HepG2 (cell line): ENCODE results near the gene HOXA9. TPM values are rescaled to one million over a fixed set of nuclear protein-coding genes. Genes with fewer than 3 reads are reported as not detected.

Experiments
- ATAC-seq: fragments of 200-7000 bp; cut with Tn5 transposase; 3 replicates; pipeline ENCODE4 v1.9.1; 2020; ENCODE audit warnings: mild to moderate bottlenecking, moderate library complexity
- BruUV-seq: library from RNA; stranded (reverse); fragments of 400-500 nt; replicated peaks from 2 replicates; lab custom pipeline; 2021; lab: Mats Ljungman, UMichigan
- CTCF ChIA-PET: fragments of 300-600 bp; formaldehyde crosslinking; extraction: SDS; loops from one replicate; lab custom pipeline; 2021; ENCODE audit warnings: low total read pairs, inconsistent platforms, low intra/inter-chr PET ratio; lab: Yijun Ruan, JAX
- POLR2A ChIA-PET: fragments of 350-600 bp; sonication (Branson Sonifier 250); formaldehyde crosslinking; loops from one replicate; lab custom pipeline; 2020; ENCODE audit warnings: antibody characterized with exemption, inconsistent platforms; lab: Yijun Ruan, JAX
- DNase-seq: peaks from one replicate; pipeline ENCODE4 v3.0.0-alpha.2; 2015; ENCODE audit warnings: low spot score
- FAIRE-seq: peaks from 3 replicates; lab custom pipeline; 2011; peaks lifted over from hg19 to GRCh38; lab: Jason Lieb, UNC
- H2AFZ ChIP-seq: one replicate; pipeline ENCODE4 v1.6.1; 2011; ENCODE audit warnings: low read length, inconsistent platforms
- H3K27ac ChIP-seq: fragments of 300-600 bp; 3 replicates; pipeline ENCODE4 v1.8.0; 2011; ENCODE audit warnings: mixed run types, mild to moderate bottlenecking, mixed read lengths, low read length, inconsistent platforms; ENCODE audit not compliant: insufficient read depth; ENCODE audit errors: extremely low read length
- H3K27me3 ChIP-seq, 2 experiments: fragments of 200-600 bp in 1 of 2; 2 replicates in 1 of 2; 3 replicates in 1 of 2; pipeline versions ENCODE4 v1.6.0 to v1.8.0; 2011; ENCODE audit warnings: low read length in 2 of 2, mild to moderate bottlenecking in 2 of 2, moderate library complexity in 2 of 2, inconsistent platforms in 1 of 2; ENCODE audit not compliant: insufficient read depth in 2 of 2, control insufficient read depth in 1 of 2
- H3K36me3 ChIP-seq, 2 experiments: fragments of 200-600 bp in 1 of 2; replicated peaks in 1 of 2; 2 replicates in 1 of 2; 3 replicates in 1 of 2; pipeline versions ENCODE4 v1.5.1 to v1.8.0; 2011; ENCODE audit warnings: low read length in 2 of 2, inconsistent platforms in 1 of 2; ENCODE audit not compliant: insufficient read depth in 2 of 2, control insufficient read depth in 1 of 2
- H3K4me1 ChIP-seq: 2 replicates; pipeline ENCODE4 v1.5.1; 2012; ENCODE audit warnings: low read length, inconsistent platforms; ENCODE audit not compliant: insufficient read depth
- H3K4me2 ChIP-seq: 2 replicates; pipeline ENCODE4 v1.6.0; 2011; ENCODE audit warnings: low read depth, low read length, inconsistent platforms
- H3K4me3 ChIP-seq, 3 experiments: fragments of 200-600 bp in 1 of 3; sonication (generic), shearing (Covaris generic) in 1 of 3; replicated peaks in 1 of 3; 2 replicates each; pipeline ENCODE4 v1.5.1; 2011 to 2016; ENCODE audit warnings: low read length in 3 of 3, inconsistent platforms in 2 of 3, low read depth in 2 of 3, mild to moderate bottlenecking in 2 of 3, control low read depth in 1 of 3, mixed read lengths in 1 of 3; ENCODE audit not compliant: insufficient read depth in 1 of 3
- H3K79me2 ChIP-seq: one replicate; pipeline ENCODE4 v1.6.1; 2011; ENCODE audit warnings: low read length, inconsistent platforms; ENCODE audit not compliant: insufficient read depth
- H3K9ac ChIP-seq: 2 replicates; pipeline ENCODE4 v1.6.0; 2011; ENCODE audit warnings: mild to moderate bottlenecking, low read depth, low read length, inconsistent platforms; ENCODE audit not compliant: insufficient read depth
- H3K9me3 ChIP-seq: 2 replicates; pipeline ENCODE4 v1.5.1; 2012; ENCODE audit warnings: mild to moderate bottlenecking, low read length
- H4K20me1 ChIP-seq: 2 replicates; pipeline ENCODE4 v1.6.0; 2011; ENCODE audit warnings: inconsistent platforms, mild to moderate bottlenecking, low read length, moderate library complexity; ENCODE audit not compliant: insufficient read depth
- HHEX ChIP-seq: IDR thresholded peaks from 2 replicates; pipeline ENCODE4 v1.6.1; 2016; ENCODE audit warnings: control low read depth
- HMGA1 ChIP-seq: sonication (generic); formaldehyde crosslinking; conservative IDR thresholded peaks from 2 replicates; pipeline ENCODE4 v1.4.0; 2020; ENCODE audit warnings: missing genetic modification reagents
- IKZF1 ChIP-seq: fragments of 450-650 bp; IDR thresholded peaks from 2 replicates; pipeline ENCODE4 v1.7.1; 2016
- STAG1 ChIP-seq: sonication (generic); formaldehyde crosslinking; IDR thresholded peaks from 2 replicates; pipeline ENCODE4 v1.4.0; 2020; ENCODE audit warnings: missing genetic modification reagents
- TGIF2 ChIP-seq: IDR thresholded peaks from 2 replicates; pipeline ENCODE4 v1.6.1; 2016; ENCODE audit warnings: control low read depth, missing compliant biosample characterization
- ZMAT5 ChIP-seq: sonication (generic); formaldehyde crosslinking; IDR thresholded peaks from 2 replicates; pipeline ENCODE4 v1.5.0; 2020; ENCODE audit warnings: mild to moderate bottlenecking, low read depth, missing genetic modification reagents, borderline replicate concordance
- ZNF407 ChIP-seq: sonication (generic); formaldehyde crosslinking; IDR thresholded peaks from one replicate; pipeline ENCODE4 v1.5.1; 2020; ENCODE audit warnings: mild to moderate bottlenecking, missing genetic modification reagents; ENCODE audit errors: not compliant biosample characterization
- ZNF556 ChIP-seq: sonication (generic); formaldehyde crosslinking; IDR thresholded peaks from 2 replicates; pipeline ENCODE4 v1.4.0; 2020; ENCODE audit warnings: mild to moderate bottlenecking, missing genetic modification reagents, borderline replicate concordance
- ZNF646 ChIP-seq: sonication (generic); formaldehyde crosslinking; IDR thresholded peaks from 2 replicates; pipeline ENCODE4 v1.9.0; 2021; ENCODE audit warnings: mild to moderate bottlenecking, missing genetic modification reagents
- WGBS: methylation state at CpG from one replicate; pipeline ENCODE4 v1.1.6; 2017; ENCODE audit warnings: low lambda C conversion rate; 5-methylcytosine and 5-hydroxymethylcytosine counted together
- in situ Hi-C: cut with HindIII; loops from 2 replicates; pipeline ENCODE4 v1.10.0; 2017; ENCODE audit warnings: low pct_unique_long_range_greater_than_20kb; ENCODE audit not compliant: extremely low pct_ligation_motif_present
- intact Hi-C: fragments of 100-400 bp; cut with micrococcal nuclease; formaldehyde crosslinking; loops from one replicate; pipeline ENCODE4 v1.10.0; 2022; ENCODE audit not compliant: unreplicated experiment
- polyA plus RNA-seq, 8 experiments: library from polyadenylated mRNA; depleted of rRNA in 3 of 8; stranded (reverse) in 7 of 8; unstranded in 1 of 8; fragments of >200 nt; fragmentation: Illumina TruSeq in 4 of 8; extraction: Trizol in 4 of 8; gene quantifications; 2 replicates each; pipeline versions ENCODE4 v1.2.1 to v1.2.3, GENCODE V29; 2011 to 2016; ENCODE audit warnings: low read depth in 4 of 8, missing spikeins in 1 of 8, mixed read lengths in 1 of 8; ENCODE audit not compliant: insufficient read depth in 1 of 8
- total RNA-seq, 5 experiments: library from RNA; depleted of rRNA; stranded (reverse); fragments of >200 nt; fragmentation: Illumina TruSeq; extraction: Trizol; gene quantifications; 2 replicates each; pipeline ENCODE4 v1.2.3, GENCODE V29; 2016; ENCODE audit warnings: low read depth in 1 of 5

Gene HOXA9
- total and polyA plus RNA-seq, 2 of the 13 experiments (the other 11 are each of a cell fraction or from before 2014, with no cell fraction given): not detected

GRCh38 chr7:27194002-27194352 lies 28.6 kb upstream of the HOXA9 start:
- H3K79me2 ChIP-seq: no peaks in the 10 kb centered on the region
- peaks cover 9 to 68% of the 10 kb centered on the region in 2 experiments for H3K27me3 ChIP-seq
- ATAC-seq: no peak
- WGBS: 44% methylated on average over 2 of the region's 2 CpGs
- FAIRE-seq: no peak
- H3K36me3 ChIP-seq: no peaks in the 10 kb centered on the region
- no peak overlapping the region for H3K27ac ChIP-seq
- no peak for DNase-seq
- no peak overlapping the region for H3K4me3 ChIP-seq
- CTCF ChIA-PET: no interaction called here
- BruUV-seq: no TSS peak
- POLR2A ChIA-PET: no interaction called here
- intact Hi-C loops (loop anchor here (10.0 kb wide), 1 partner anchor 411 kb away; no protein-coding TSS in a partner anchor), in situ Hi-C loops (no loop called here)
- no peak overlapping the region for H2AFZ ChIP-seq
- peaks cover 1% of the 10 kb centered on the region; the same call in 1 of the 2 replicates for H4K20me1 ChIP-seq
- H3K9me3 ChIP-seq: no peaks in the 10 kb centered on the region
- no peak for TF ChIP-seq ZNF556 (CRISPR knock-in tag)
- TF ChIP-seq IKZF1: no peak
- no peak for TF ChIP-seq TGIF2 (CRISPR knock-in tag)
- TF ChIP-seq HMGA1: no peak
- no peak for TF ChIP-seq STAG1 (CRISPR knock-in tag)
- TF ChIP-seq ZNF407: no peak
- TF ChIP-seq ZMAT5: no peak
- TF ChIP-seq ZNF646 (CRISPR knock-in tag): no peak
- no peak for TF ChIP-seq HHEX (CRISPR knock-in tag)
- TF ChIP-seq, all 625 proteins: peak for 0
- Histone ChIP-seq H3K9ac (no peak overlapping the region), H3K4me2 (no peak overlapping the region), H3K4me1 (peaks cover 12% of the 10 kb centered on the region)
